GM12878 (cell line): ENCODE measurements around the gene LRRN4CL. TPM values are rescaled to one million over a fixed set of nuclear protein-coding genes. Genes with fewer than 3 reads are reported as not detected.

ENCODE experiments used
- ATAC-seq: fragments of 200-7000 bp; cut with Tn5 transposase; 3 replicates; pipeline ENCODE4 v1.9.1; 2020; ENCODE audit warnings: mild to moderate bottlenecking, moderate library complexity
- BruUV-seq: library from RNA; stranded (reverse); fragments of 400-500 nt; replicated peaks from 2 replicates; lab custom pipeline; 2021; lab: Mats Ljungman, UMichigan
- CTCF ChIA-PET: fragments of 300-600 bp; sonication (Branson Sonifier 250); formaldehyde crosslinking; extraction: SDS; loops from one replicate; lab custom pipeline; 2021; ENCODE audit warnings: inconsistent platforms; lab: Yijun Ruan, JAX
- POLR2A ChIA-PET: fragments of 350-600 bp; formaldehyde crosslinking; extraction: SDS; loops from one replicate; lab custom pipeline; 2021; ENCODE audit warnings: inconsistent platforms; lab: Charles Lee
- RAD21 ChIA-PET: fragments of 300-600 bp; sonication (Branson Sonifier 250); formaldehyde crosslinking; loops from one replicate; lab custom pipeline; 2023; ENCODE audit warnings: antibody characterized with exemption; ENCODE audit not compliant: unreplicated experiment; lab: Charles Lee
- SMC1A ChIA-PET: fragments of 300-600 bp; sonication (Branson Sonifier 250); formaldehyde crosslinking; loops from one replicate; lab custom pipeline; 2023; ENCODE audit not compliant: unreplicated experiment, uncharacterized antibody; lab: Charles Lee
- DNase-seq: peaks from one replicate; pipeline ENCODE4 v3.0.0-alpha.2; 2011; ENCODE audit warnings: low read depth, low spot score
- FAIRE-seq: peaks from 3 replicates; lab custom pipeline; 2011; peaks lifted over from hg19 to GRCh38; lab: Jason Lieb, UNC
- H2AFZ ChIP-seq: 2 replicates; pipeline ENCODE4 v1.6.0; 2011; ENCODE audit warnings: low read depth, low read length, control low read depth; ENCODE audit not compliant: control insufficient read depth
- H3K27ac ChIP-seq: 2 replicates; pipeline ENCODE4 v1.5.1; 2011; ENCODE audit warnings: control low read depth; ENCODE audit not compliant: control insufficient read depth, insufficient read depth
- H3K27me3 ChIP-seq, 2 experiments: replicated peaks in 1 of 2; 2 replicates each; pipeline versions ENCODE4 v1.6.0 to v1.6.1; 2011; ENCODE audit warnings: low read length in 1 of 2; ENCODE audit not compliant: control insufficient read depth in 2 of 2, insufficient read depth in 2 of 2
- H3K36me3 ChIP-seq, 2 experiments: 2 replicates each; pipeline ENCODE4 v1.5.1; 2011; ENCODE audit warnings: low read length in 1 of 2; ENCODE audit not compliant: control insufficient read depth in 2 of 2, insufficient read depth in 2 of 2
- H3K4me1 ChIP-seq: 2 replicates; pipeline ENCODE4 v1.6.1; 2011; ENCODE audit warnings: mild to moderate bottlenecking, low read length, moderate library complexity, mixed read lengths; ENCODE audit not compliant: control insufficient read depth, insufficient read depth
- H3K4me2 ChIP-seq: 2 replicates; pipeline ENCODE4 v1.6.0; 2011; ENCODE audit warnings: control low read depth; ENCODE audit not compliant: control insufficient read depth, insufficient read depth
- H3K4me3 ChIP-seq: fragments of 200-600 bp; sonication (generic); 2 replicates; pipeline ENCODE4 v1.5.1; 2016
- H3K79me2 ChIP-seq: 2 replicates; pipeline ENCODE4 v1.6.0; 2011; ENCODE audit warnings: low read length; ENCODE audit not compliant: control insufficient read depth, insufficient read depth
- H3K9ac ChIP-seq: 2 replicates; pipeline ENCODE4 v1.8.0; 2011; ENCODE audit warnings: low read length, control low read depth, mixed read lengths; ENCODE audit not compliant: control insufficient read depth, insufficient read depth
- H3K9me3 ChIP-seq: replicated peaks from 3 replicates; pipeline ENCODE4 v1.5.1; 2011; ENCODE audit warnings: mild to moderate bottlenecking, low read length; ENCODE audit not compliant: control insufficient read depth, insufficient read depth
- H4K20me1 ChIP-seq: 2 replicates; pipeline ENCODE4 v1.6.0; 2011; ENCODE audit not compliant: control insufficient read depth, insufficient read depth
- DPF2 ChIP-seq: fragments of 450-650 bp; IDR thresholded peaks from 2 replicates; pipeline ENCODE4 v1.6.1; 2017; ENCODE audit warnings: mild to moderate bottlenecking
- HDAC6 ChIP-seq: fragments of 200-600 bp; sonication (generic); IDR thresholded peaks from one replicate; pipeline ENCODE4 v1.8.0; 2017; ENCODE audit warnings: antibody characterized with exemption; ENCODE audit not compliant: unreplicated experiment
- ZSCAN29 ChIP-seq: fragments of 450-650 bp; IDR thresholded peaks from 2 replicates; pipeline ENCODE4 v1.6.1; 2017; ENCODE audit warnings: mild to moderate bottlenecking, moderate library complexity
- WGBS: methylation state at CpG from one replicate; pipeline ENCODE4 v1.1.6; 2016; ENCODE audit warnings: low lambda C conversion rate; ENCODE audit not compliant: insufficient replicate concordance, insufficient coverage; ENCODE audit errors: missing lambda C conversion rate; 5-methylcytosine and 5-hydroxymethylcytosine counted together
- in situ Hi-C: fragments of 300-500 bp; cut with MboI; formaldehyde crosslinking; loops from 9 replicates; pipeline ENCODE4 v1.14.3; 2018; ENCODE audit warnings: mixed read lengths
- intact Hi-C: fragments of 100-400 bp; cut with micrococcal nuclease; formaldehyde crosslinking; loops from one replicate; pipeline ENCODE4 v1.14.2; 2022; ENCODE audit not compliant: unreplicated experiment
- polyA plus RNA-seq, 11 experiments: library from polyadenylated mRNA; depleted of rRNA in 4 of 11; unstranded in 6 of 11; stranded (reverse) in 5 of 11; fragments of >200 nt; fragmentation: Nextera tagmentation in 4 of 11; fragmentation: Illumina TruSeq in 1 of 11; extraction: Ambion mirVana in 4 of 11; extraction: Trizol in 1 of 11; gene quantifications; 1 replicate in 1 of 11; 2 replicates in 10 of 11; pipeline versions ENCODE4 v1.2.1 to v1.2.3, GENCODE V29; 2011 to 2016; ENCODE audit warnings: inconsistent platforms in 2 of 11, missing spikeins in 2 of 11, low read depth in 1 of 11
- total RNA-seq, 4 experiments: library from RNA; depleted of rRNA in 3 of 4; stranded (reverse); fragments of >200 nt in 3 of 4; fragmentation: Illumina TruSeq in 1 of 4; extraction: Trizol in 1 of 4; gene quantifications; 2 replicates each; pipeline versions ENCODE4 v1.2.1 to v1.2.3, GENCODE V29; 2013 to 2021
- TF ChIP-seq, protein P1 (sequence below): IDR thresholded peaks from 2 replicates; pipeline ENCODE4 v1.6.1; 2011; ENCODE audit warnings: low read depth, mild to moderate bottlenecking, low read length, moderate library complexity, borderline replicate concordance; ENCODE audit errors: extremely low read depth
- TF ChIP-seq, protein P2 (sequence below): fragments of 450-650 bp; IDR thresholded peaks from 2 replicates; pipeline ENCODE4 v1.6.1; 2016; ENCODE audit warnings: mild to moderate bottlenecking
- TF ChIP-seq, protein P3 (sequence below): IDR thresholded peaks from 2 replicates; pipeline ENCODE4 v1.6.1; 2012; ENCODE audit warnings: low read length, inconsistent platforms

Gene LRRN4CL
- total and polyA plus RNA-seq, 10 of the 15 experiments (the other 5 are each of a cell fraction or from before 2014, with no cell fraction given): 0.01 to 0.06 TPM; not detected in 8

DNA sequence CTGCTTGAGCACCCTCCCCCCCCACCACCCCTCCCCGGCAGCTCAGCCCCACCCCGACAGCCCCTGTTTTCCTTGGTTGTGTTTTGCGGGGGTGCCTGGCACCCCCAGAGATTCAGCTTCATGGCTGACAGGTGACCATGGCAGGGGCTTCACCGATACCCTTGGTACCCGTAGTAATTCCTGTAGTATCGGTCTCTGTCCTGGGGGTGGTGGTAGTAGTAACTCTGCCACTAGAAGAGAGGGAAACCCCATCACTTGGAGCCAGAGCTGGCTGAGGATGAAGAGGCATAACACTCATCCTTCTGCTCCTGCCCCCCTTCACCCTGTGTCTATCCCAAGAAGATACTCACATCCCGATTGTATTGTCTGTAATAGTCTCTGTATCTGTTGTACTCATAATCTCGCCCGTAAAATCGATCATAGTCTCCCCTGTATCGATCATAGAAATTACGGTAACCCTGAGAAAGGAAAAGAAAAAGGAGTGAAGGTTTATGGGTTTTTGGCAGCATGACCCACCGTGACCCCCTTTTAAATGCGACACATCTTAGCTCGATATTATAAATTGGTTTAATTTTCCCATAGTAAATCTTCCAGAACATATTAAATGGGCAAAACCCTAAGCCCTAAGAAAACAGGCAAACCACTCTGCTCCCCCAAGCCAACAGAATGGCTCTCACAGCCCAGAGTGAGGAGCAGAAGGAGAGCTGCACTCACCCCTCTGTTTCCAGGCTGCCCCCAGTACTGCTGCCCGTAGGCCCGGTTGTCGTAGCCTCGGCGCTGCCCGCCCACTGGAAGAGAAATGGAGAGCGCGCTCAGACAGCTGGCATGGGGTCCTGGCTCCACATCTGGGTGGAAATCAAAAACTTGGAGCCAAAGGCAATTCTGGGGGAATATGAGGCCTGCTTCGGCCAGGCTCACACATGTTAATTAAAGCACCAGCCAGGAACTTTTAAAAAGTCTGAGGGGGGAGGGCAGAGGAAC lies 26.1 kb upstream of the LRRN4CL start:
- no peaks in the 10 kb centered on the region for H3K9me3 ChIP-seq
- 91% methylated on average over 24 of the region's 24 CpGs for WGBS
- H3K4me1 ChIP-seq: peaks cover 13% of the 10 kb centered on the region
- ChIA-PET SMC1A (interaction anchor here (0.7 to 1.9 kb wide), 2 partner anchors 8 kb away, joined by 3 to 7 read pairs; no protein-coding TSS in a partner anchor), CTCF (interaction anchor here (1.0 to 1.5 kb wide), 3 partner anchors 9 to 34 kb away, joined by 3 to 7 read pairs (median 3); no protein-coding TSS in a partner anchor), POLR2A (interaction anchor here (0.5 to 5.5 kb wide), 4 partner anchors 11 to 52 kb away, joined by 3 to 40 read pairs (median 8); partner anchors contain the start of genes HNRNPUL2 and TTC9C), RAD21 (no interaction called here)
- H2AFZ ChIP-seq: no peak overlapping the region
- TF ChIP-seq, protein P1, sequence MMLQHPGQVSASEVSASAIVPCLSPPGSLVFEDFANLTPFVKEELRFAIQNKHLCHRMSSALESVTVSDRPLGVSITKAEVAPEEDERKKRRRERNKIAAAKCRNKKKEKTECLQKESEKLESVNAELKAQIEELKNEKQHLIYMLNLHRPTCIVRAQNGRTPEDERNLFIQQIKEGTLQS: no peak
- TF ChIP-seq HDAC6 (no peak), DPF2 (no peak), ZSCAN29 (no peak)
- TF ChIP-seq, protein P2, sequence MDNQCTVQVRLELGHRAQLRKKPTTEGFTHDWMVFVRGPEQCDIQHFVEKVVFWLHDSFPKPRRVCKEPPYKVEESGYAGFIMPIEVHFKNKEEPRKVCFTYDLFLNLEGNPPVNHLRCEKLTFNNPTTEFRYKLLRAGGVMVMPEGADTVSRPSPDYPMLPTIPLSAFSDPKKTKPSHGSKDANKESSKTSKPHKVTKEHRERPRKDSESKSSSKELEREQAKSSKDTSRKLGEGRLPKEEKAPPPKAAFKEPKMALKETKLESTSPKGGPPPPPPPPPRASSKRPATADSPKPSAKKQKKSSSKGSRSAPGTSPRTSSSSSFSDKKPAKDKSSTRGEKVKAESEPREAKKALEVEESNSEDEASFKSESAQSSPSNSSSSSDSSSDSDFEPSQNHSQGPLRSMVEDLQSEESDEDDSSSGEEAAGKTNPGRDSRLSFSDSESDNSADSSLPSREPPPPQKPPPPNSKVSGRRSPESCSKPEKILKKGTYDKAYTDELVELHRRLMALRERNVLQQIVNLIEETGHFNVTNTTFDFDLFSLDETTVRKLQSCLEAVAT: 0 out of 2 replicates have a peak, but pooled peaks have one; percentile 57
- TF ChIP-seq, protein P3, sequence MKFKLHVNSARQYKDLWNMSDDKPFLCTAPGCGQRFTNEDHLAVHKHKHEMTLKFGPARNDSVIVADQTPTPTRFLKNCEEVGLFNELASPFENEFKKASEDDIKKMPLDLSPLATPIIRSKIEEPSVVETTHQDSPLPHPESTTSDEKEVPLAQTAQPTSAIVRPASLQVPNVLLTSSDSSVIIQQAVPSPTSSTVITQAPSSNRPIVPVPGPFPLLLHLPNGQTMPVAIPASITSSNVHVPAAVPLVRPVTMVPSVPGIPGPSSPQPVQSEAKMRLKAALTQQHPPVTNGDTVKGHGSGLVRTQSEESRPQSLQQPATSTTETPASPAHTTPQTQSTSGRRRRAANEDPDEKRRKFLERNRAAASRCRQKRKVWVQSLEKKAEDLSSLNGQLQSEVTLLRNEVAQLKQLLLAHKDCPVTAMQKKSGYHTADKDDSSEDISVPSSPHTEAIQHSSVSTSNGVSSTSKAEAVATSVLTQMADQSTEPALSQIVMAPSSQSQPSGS: no peak
- intact Hi-C loops (no loop called here), in situ Hi-C loops (no loop called here)
- peaks cover 3% of the 10 kb centered on the region; the same call in 1 of the 2 replicates for H3K79me2 ChIP-seq
- H3K4me2 ChIP-seq: no peak overlapping the region
- no peaks in the 10 kb centered on the region for H3K27me3 ChIP-seq
- BruUV-seq: no TSS peak
- H4K20me1 ChIP-seq: no peaks in the 10 kb centered on the region; the same call in 1 of the 2 replicates
- ATAC-seq: no peak
- no peak overlapping the region for H3K4me3 ChIP-seq
- H3K36me3 ChIP-seq: peaks cover 31 to 58% of the 10 kb centered on the region in 2 experiments
- H3K27ac ChIP-seq: no peak overlapping the region
- FAIRE-seq: no peak
- H3K9ac ChIP-seq: no peak overlapping the region
- no peak for DNase-seq
